A673 (cell line): ENCODE data around the gene PSMA4. TPM values are rescaled to one million over a fixed set of nuclear protein-coding genes. Genes with fewer than 3 reads are reported as not detected.
A peak's percentile ranks its signal among the peaks of the same experiment; 100 is the strongest.

Experiments
- BruUV-seq: library from RNA; stranded (reverse); fragments of 400-500 nt; replicated peaks from 2 replicates; lab custom pipeline; 2021; lab: Mats Ljungman, UMichigan
- CTCF ChIA-PET: fragments of 300-600 bp; sonication (Branson Sonifier 250); formaldehyde crosslinking; loops from one replicate; lab custom pipeline; 2022; ENCODE audit warnings: antibody characterized with exemption; lab: Charles Lee
- POLR2A ChIA-PET: fragments of 300-600 bp; sonication (Branson Sonifier 250); formaldehyde crosslinking; loops from one replicate; lab custom pipeline; 2022; ENCODE audit warnings: antibody characterized with exemption; ENCODE audit not compliant: low non-redundant PET; lab: Charles Lee
- DNase-seq: peaks from one replicate; pipeline ENCODE4 v3.0.0-alpha.2; 2015; ENCODE audit warnings: low spot score
- H3K27ac ChIP-seq: fragments of 200-600 bp; sonication (generic); 2 replicates; pipeline ENCODE4 v1.5.1; 2016; ENCODE audit warnings: mixed run types, low read depth, mild to moderate bottlenecking, mixed read lengths, antibody characterized with exemption, low read length; ENCODE audit not compliant: poor library complexity, severe bottlenecking
- H3K27me3 ChIP-seq: fragments of 200-600 bp; sonication (generic); replicated peaks from 2 replicates; pipeline ENCODE4 v1.6.1; 2017; ENCODE audit warnings: mixed run types, low read depth, mild to moderate bottlenecking, mixed read lengths, antibody characterized with exemption, low read length; ENCODE audit not compliant: insufficient read depth, poor library complexity
- H3K36me3 ChIP-seq: fragments of 200-600 bp; sonication (generic); 2 replicates; pipeline ENCODE4 v1.6.1; 2016; ENCODE audit warnings: mixed run types, mild to moderate bottlenecking, mixed read lengths, antibody characterized with exemption, low read length; ENCODE audit not compliant: insufficient read depth, poor library complexity, severe bottlenecking
- H3K4me1 ChIP-seq: fragments of 200-600 bp; sonication (generic); 2 replicates; pipeline ENCODE4 v1.6.1; 2017; ENCODE audit warnings: mixed run types, mild to moderate bottlenecking, mixed read lengths, antibody characterized with exemption, low read length; ENCODE audit not compliant: insufficient read depth, poor library complexity, severe bottlenecking
- H3K4me3 ChIP-seq: fragments of 200-600 bp; sonication (generic); 2 replicates; pipeline ENCODE4 v1.5.1; 2016; ENCODE audit warnings: low read depth, mixed run types, mild to moderate bottlenecking, mixed read lengths, low read length; ENCODE audit not compliant: poor library complexity, severe bottlenecking
- H3K9me3 ChIP-seq: fragments of 200-600 bp; sonication (generic); 2 replicates; pipeline ENCODE4 v1.6.1; 2016; ENCODE audit warnings: mixed run types, low read depth, mild to moderate bottlenecking, mixed read lengths, antibody characterized with exemption, low read length; ENCODE audit not compliant: poor library complexity, severe bottlenecking
- EZH2 ChIP-seq: fragments of 200-600 bp; sonication (generic); IDR thresholded peaks from 2 replicates; pipeline ENCODE4 v1.6.1; 2017; ENCODE audit warnings: borderline replicate concordance, low read depth, mild to moderate bottlenecking, mixed read lengths, antibody characterized with exemption, low read length; ENCODE audit not compliant: poor library complexity, severe bottlenecking
- intact Hi-C: fragments of 100-400 bp; cut with micrococcal nuclease; formaldehyde crosslinking; loops from one replicate; pipeline ENCODE4 v1.10.0; 2022; ENCODE audit not compliant: unreplicated experiment
- total RNA-seq: library from RNA; stranded (reverse); gene quantifications from 2 replicates; pipeline ENCODE4 v1.2.3, GENCODE V29; 2021
- TF ChIP-seq, protein P1 (sequence below): fragments of 300-800, 200-600 bp; sonication (generic); conservative IDR thresholded peaks from 2 replicates; pipeline ENCODE4 v1.5.1; 2017; ENCODE audit warnings: low read depth, mild to moderate bottlenecking, antibody characterized with exemption, low read length, moderate library complexity, mixed read lengths

PSMA4 gene
- total RNA-seq, 1 experiment from 2014 or later: 444 TPM

DNA sequence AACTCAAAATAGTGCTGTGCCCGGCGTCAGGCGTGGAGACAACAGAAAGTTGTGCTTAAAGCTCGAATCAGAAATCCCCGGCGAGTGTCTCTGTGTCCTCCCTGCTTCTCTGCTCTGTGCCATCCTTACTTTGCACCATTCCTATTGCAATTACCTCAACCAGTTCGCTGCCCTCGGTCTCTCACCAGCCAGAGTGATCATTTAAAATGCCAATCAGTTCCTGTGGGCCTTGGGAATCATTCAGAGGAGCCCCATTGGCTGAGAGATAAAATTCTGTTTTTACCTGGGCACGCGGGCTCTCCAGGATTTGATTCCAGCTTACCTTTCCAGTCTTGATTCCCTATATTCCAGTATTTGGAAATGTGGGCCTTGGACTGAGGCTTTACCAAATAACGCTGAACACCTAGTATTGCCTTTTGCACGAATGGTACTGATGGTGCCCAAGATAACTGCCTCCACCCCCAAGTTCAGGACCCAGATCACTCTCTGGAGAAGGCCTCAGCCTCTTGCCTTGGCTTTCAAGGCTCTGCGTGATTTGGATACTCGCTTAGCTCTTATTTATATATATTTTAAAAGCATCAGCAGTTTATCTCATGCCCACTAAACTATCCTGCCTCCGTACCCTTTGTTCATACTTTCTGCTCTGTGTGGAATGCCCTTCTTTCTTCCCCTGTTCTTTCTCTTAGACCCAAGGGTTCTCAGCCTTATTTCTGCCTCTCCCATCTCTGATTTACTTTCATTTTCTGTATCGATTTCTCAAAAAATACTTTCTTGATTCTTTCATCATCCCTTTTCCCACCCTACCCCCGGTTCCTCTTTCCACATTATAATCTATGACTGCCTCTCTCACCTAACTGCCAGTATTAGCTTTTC lies 863 bp downstream of the PSMA4 start:
- TF ChIP-seq, protein P1, sequence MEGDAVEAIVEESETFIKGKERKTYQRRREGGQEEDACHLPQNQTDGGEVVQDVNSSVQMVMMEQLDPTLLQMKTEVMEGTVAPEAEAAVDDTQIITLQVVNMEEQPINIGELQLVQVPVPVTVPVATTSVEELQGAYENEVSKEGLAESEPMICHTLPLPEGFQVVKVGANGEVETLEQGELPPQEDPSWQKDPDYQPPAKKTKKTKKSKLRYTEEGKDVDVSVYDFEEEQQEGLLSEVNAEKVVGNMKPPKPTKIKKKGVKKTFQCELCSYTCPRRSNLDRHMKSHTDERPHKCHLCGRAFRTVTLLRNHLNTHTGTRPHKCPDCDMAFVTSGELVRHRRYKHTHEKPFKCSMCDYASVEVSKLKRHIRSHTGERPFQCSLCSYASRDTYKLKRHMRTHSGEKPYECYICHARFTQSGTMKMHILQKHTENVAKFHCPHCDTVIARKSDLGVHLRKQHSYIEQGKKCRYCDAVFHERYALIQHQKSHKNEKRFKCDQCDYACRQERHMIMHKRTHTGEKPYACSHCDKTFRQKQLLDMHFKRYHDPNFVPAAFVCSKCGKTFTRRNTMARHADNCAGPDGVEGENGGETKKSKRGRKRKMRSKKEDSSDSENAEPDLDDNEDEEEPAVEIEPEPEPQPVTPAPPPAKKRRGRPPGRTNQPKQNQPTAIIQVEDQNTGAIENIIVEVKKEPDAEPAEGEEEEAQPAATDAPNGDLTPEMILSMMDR: no peak
- no peak for TF ChIP-seq EZH2
- no peaks in the 10 kb centered on the region for H3K9me3 ChIP-seq
- no peaks in the 10 kb centered on the region for H3K27me3 ChIP-seq
- peak overlapping the region; percentile 99 for H3K27ac ChIP-seq
- BruUV-seq: no TSS peak
- H3K4me1 ChIP-seq: peaks cover 6% of the 10 kb centered on the region
- peak; percentile 12 for DNase-seq
- H3K4me3 ChIP-seq: peak overlapping the region; percentile 92
- H3K36me3 ChIP-seq: peaks cover 42% of the 10 kb centered on the region
- POLR2A ChIA-PET: no interaction called here
- CTCF ChIA-PET: no interaction called here
- intact Hi-C loops: no loop called here

DNA sequence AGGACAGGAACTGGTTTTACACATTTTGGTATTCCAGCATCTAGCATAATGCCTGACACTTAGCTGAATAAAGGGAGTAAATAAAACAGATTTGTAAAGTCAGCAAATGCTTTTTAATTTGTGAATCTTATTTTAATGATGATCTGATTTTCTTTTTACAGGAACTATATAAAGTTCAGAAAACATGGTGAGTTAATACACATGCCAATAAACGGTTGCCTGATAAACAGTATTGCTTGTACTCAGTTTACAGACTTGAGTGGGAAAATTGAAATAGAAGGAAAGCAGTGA lies 1.4 kb downstream of the PSMA4 start:
- intact Hi-C loops: no loop called here
- CTCF ChIA-PET: no interaction called here
- TF ChIP-seq EZH2: no peak
- TF ChIP-seq, protein P1: no peak
- Histone ChIP-seq H3K4me3 (peak overlapping the region; percentile 92), H3K9me3 (no peaks in the 10 kb centered on the region), H3K4me1 (peaks cover 6% of the 10 kb centered on the region), H3K36me3 (peaks cover 48% of the 10 kb centered on the region), H3K27ac (peak overlapping the region; percentile 99), H3K27me3 (no peaks in the 10 kb centered on the region)
- BruUV-seq: TSS peak; percentile 42
- no peak for DNase-seq
- POLR2A ChIA-PET: interaction anchor here (0.7 kb wide), 1 partner anchor 24 kb away, joined by 5 read pairs; the partner anchor contains the start of gene CHRNA5

DNA sequence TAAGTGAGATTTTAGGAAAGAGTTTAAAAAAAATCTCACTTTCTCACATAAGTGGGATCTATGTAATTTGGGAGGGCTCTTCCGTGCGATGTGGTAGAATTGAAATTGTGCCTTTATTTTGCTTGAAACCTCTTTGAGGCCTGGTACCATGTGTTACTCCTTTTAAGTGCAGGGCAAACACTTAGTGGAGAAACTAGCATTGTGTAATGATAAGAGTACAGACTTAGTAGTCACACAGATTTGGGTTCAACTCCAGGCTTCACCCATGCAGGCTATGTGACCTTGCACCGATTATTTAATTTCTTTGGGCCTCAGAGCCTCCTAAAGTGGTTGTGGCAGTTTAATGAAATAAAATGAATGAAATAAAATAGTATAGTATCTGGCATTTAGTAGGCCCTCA lies 2.4 kb downstream of the PSMA4 start:
- H3K4me3 ChIP-seq: no peak overlapping the region
- ChIA-PET POLR2A (no interaction called here), CTCF (no interaction called here)
- H3K9me3 ChIP-seq: no peaks in the 10 kb centered on the region
- H3K4me1 ChIP-seq: peaks cover 6% of the 10 kb centered on the region
- TF ChIP-seq, protein P1: no peak
- no peak for TF ChIP-seq EZH2
- H3K27ac ChIP-seq: no peak overlapping the region
- no peaks in the 10 kb centered on the region for H3K27me3 ChIP-seq
- H3K36me3 ChIP-seq: peaks cover 58% of the 10 kb centered on the region
- intact Hi-C loops: no loop called here
- BruUV-seq: no TSS peak
- DNase-seq: no peak
